NCI-H2107 (cell line): Measurements from ENCODE around the gene PITPNB.

ENCODE experiments used
- DNase-seq: peaks from one replicate; lab custom pipeline; 2025; lab: John Stamatoyannopoulos, UW

PITPNB gene

GRCh38 chr22:27919942-27920755 is 1.1 kb upstream of the PITPNB start:
- no peak for DNase-seq

DNA sequence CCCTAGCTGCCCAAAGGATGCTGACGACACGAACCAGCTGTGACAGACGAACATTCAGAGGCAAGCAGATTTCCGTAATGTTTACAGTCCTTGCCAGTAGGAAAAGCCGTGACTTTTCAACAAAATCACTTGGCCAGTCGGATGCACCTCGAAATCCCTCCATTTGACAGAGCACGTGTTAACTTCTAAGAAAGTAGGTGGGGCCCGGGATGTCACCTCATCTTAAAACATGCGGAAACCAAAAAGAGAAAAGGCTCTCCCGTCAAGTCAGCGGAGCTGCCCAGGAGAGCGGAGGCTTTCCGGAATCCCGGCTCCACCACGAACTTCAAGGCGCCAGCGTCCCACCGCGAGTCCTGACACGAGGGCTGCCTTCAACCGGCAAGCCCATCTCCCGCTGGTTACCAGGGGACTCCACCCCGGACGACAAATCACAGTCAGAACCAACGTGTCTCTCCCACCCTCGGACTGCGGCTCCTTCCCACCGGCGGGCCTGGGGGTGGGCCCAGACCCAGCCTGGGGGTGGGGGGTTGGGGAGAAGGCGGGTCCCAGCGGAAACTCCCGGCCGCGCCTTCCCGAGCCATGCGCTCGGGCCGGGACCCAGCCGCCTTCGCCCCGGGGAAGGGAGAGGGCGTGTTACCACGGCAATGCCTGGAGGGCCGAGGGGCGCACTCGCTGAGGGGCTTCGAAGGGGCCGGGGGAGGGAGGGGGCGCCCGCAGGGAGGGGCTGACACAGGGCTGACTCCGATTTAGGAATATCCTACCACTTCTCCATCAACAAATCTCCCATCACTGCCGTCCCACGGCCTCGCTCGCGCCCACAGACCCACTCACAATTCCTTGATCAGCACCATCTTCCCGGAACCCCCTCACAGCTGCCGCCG is 475 bp downstream of the PITPNB start:
- no peak for DNase-seq

GRCh38 chr22:27915986-27916385 is 3.1 kb downstream of the PITPNB start:
- DNase-seq, result no peak

GRCh38 chr22:27913162-27913741 is 5.8 kb downstream of the PITPNB start:
- DNase-seq, result no peak

GRCh38 chr22:27912101-27912500 is 7.0 kb downstream of the PITPNB start:
- DNase-seq, result no peak

- DNase-seq, result no peak
Measured at GRCh38 chr22:27911330-27911729, 7.7 kb downstream of the PITPNB start.

DNA sequence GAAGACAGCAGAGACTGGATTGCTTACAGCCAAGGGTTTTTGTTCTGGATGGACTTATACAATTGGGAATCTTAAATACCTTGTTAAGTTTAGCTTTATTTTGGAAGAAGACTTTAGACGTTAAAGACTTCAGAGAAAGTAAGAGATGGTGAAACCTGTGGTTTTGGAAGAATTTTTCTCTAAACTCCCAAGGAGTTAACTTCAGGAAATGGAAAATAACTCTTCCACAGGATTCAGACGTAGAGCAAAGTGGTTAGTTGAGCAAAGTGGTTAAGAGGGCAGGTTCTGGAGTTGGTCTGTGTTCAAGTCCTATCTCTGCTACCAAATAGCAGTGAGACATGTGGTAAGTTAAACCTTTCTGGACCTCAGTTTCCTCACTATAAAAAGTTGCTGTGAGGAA is 12.8 kb downstream of the PITPNB start:
- DNase-seq, result no peak

DNA sequence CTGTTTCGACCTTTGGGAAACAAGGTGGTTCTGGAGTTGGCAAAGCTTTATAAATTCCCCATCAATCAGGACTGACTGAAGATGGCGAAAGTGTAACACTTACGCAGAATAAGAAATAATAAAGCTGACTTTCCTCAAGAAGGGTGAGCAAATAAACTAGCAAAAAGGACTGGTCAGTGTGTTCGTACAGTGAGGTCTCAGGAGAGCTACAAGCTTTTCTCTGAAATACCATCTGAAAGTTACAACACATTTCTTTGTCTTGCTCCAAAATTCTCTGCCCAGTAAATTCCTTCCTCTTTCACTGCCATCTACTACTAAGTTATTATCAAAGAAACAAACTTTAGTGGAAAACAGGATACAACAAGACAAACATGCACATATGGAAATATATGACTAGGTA is 13.4 kb downstream of the PITPNB start:
- no peak for DNase-seq

DNA sequence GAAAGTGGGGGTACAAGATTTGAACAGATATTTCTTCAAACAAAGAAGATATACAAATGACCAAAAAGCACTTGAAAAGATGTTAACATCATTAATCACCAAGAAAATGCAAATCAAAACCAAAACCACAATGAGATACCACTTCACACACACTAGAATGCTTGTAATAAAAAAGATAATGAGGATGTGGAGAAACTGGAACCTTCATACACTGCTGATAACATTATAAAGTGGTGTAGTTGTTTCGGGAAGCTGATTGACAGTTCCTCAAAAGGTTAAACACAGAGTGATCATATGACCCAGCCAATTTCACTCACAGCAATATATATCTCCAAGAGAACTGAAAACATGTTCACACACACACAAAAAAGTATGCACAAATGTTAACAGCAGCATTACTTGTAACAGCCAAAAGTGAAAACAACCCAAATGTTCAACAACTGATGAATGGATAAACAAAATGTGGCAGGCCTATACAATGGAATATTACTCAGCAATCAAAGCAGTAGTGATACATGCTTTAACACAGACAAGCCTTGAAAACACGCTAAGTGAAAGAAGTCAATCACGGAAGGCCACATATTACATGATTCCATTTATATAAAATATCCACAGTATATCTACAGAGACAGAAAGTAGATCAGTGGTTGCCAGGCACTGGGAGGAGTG is 15.1 kb downstream of the PITPNB start:
- no peak for DNase-seq

GRCh38 chr22:27900153-27900552 is 18.9 kb downstream of the PITPNB start:
- DNase-seq, result no peak

DNA sequence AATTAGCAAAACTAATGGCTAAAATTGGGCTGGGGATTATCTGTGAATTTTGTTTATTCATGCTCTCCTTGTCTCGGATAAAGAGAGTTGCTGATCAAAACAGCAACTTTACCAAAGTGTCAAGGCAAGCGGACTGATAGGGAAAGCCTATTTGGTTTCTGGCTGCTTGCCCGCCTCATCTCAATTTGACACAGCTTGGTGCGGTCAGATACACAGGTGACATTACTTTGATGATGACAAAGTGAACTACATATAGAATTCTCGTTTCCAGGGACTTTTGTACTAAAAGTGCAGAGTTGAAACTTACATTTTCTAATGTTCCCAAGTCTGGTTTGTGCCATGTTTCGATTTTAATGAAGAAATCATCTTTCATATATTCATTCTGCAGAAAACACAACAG is 22.8 kb downstream of the PITPNB start:
- DNase-seq, result no peak

DNA sequence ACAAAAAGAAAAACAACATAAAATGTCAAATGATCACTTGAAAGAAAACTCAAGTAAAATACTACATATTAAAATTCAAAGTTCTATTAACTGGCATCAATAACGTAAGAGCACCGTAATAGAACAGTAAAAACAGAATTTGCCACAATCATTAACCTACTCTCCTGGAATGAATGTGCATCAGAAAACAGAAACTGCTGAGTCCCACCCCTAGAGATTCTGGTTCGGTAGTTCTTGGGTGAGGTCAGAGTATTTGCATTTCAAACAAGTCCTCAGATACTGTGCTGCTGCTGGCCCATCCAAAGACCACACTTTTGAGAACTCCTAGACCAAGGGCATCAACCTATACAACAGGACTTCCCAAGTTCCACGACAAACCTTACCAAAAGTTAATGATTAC is 23.5 kb downstream of the PITPNB start:
- no peak for DNase-seq

DNA sequence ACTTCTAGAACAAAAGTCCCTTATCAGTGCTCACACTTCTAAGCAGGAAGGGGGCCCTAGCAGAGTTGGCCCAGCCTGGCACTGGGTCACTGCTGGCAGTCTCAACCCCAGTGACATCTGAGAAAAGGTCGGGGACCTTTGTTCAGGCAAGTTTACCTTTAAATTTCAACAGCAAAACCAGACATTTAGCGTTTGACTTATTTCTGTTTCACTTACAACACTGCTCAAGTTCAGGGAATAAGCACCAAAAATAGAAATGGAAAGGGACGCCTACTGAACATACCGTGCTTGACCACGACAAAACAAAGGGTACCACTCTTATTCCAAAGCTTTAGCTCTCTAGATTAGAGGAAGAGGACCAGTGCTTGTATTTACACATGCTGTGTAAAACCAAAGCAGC is 26.2 kb downstream of the PITPNB start:
- DNase-seq, result no peak

GRCh38 chr22:27892064-27892463 is 27.0 kb downstream of the PITPNB start:
- no peak for DNase-seq

- no peak for DNase-seq
Measured at GRCh38 chr22:27888310-27888709, 30.7 kb downstream of the PITPNB start.

GRCh38 chr22:27886843-27887151 is 32.3 kb downstream of the PITPNB start:
- no peak for DNase-seq

GRCh38 chr22:27885977-27886842 is 32.8 kb downstream of the PITPNB start:
- no peak for DNase-seq

- no peak for DNase-seq
Measured at GRCh38 chr22:27883656-27884350, 35.3 kb downstream of the PITPNB start.

DNA sequence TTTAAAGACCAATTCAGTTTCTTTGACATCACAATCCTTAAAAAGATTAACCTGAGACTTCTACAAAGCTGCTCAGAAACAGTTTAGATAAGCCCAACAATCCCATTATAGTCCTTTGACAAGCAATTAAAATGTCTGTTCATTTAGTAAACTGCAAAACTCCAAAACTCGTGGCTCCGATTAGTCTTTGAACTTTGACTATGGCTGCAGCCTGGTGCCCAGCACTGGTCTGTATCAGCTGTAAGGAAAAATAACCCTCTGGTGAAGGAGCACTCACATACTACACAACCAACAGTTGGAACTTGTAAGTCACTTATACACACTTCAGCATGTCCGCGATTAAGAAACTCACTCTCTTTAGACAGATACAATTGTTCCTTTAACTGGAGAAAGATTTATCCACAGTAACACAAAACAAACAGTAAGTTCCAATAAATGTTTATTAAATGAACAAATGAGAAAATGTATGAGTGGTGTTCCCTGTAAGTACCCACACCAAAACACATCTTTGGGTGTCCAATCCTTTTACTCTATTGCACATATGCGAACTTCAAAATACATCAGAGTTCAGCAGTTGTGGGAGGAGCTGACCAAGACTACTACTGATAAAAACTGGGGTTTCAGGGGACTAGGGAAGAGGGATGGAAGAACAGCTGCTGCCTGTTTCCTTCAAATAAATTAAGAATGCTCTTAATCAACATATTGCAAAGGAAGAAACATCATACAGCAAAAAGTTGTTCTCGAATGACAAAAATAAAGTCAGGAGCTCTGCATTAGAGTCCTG is 36.4 kb downstream of the PITPNB start:
- DNase-seq, result no peak

DNA sequence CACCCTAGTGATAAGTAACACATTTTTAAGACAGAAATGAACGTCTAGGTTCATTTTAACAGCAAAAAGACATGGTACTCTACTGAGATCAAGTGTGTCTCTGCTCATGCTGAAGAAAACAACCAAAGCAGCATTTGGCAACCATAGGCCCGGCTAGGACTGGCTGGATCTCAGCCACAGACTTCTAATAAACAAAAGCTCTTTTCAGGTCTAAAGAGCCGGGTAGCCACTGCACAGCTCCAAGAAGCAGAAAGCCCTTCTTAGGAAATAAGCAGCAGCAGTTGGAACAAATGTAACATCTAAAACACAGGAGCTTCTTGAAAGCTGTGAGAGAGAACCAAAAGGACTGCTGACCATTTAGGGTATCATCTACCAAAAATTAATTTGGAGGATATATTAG is 37.6 kb downstream of the PITPNB start:
- no peak for DNase-seq
